GM23338 (cell line): ENCODE data around the gene DDX25. TPM values are rescaled to one million over a fixed set of nuclear protein-coding genes. Genes with fewer than 3 reads are reported as not detected.

ENCODE experiments used
- ATAC-seq: fragments of 200-7000 bp; cut with Tn5 transposase; 3 replicates; pipeline ENCODE4 v1.9.1; 2020
- DNase-seq: peaks from one replicate; pipeline ENCODE4 v3.0.0-alpha.2; 2015; ENCODE audit warnings: low spot score
- H2AFZ ChIP-seq: fragments of 200-600 bp; sonication (generic); 2 replicates; pipeline ENCODE4 v1.8.0; 2016; ENCODE audit warnings: antibody characterized with exemption, mild to moderate bottlenecking, moderate library complexity
- H3F3A ChIP-seq: fragments of 200-600 bp; sonication (generic); replicated peaks from 2 replicates; pipeline ENCODE4 v1.8.0; 2017; ENCODE audit warnings: antibody characterized with exemption, mixed run types, low read depth
- H3K27ac ChIP-seq: fragments of 200-600 bp; sonication (generic); 2 replicates; pipeline ENCODE4 v1.6.1; 2016; ENCODE audit warnings: low read depth
- H3K27me3 ChIP-seq: fragments of 200-600 bp; sonication (generic); 2 replicates; pipeline ENCODE4 v1.8.0; 2016; ENCODE audit warnings: mild to moderate bottlenecking, mixed run types, moderate library complexity; ENCODE audit not compliant: insufficient read depth
- H3K36me3 ChIP-seq: fragments of 200-600 bp; sonication (generic); 2 replicates; pipeline ENCODE4 v1.8.0; 2016; ENCODE audit warnings: mild to moderate bottlenecking; ENCODE audit not compliant: insufficient read depth
- H3K4me1 ChIP-seq: fragments of 200-600 bp; sonication (generic); 2 replicates; pipeline ENCODE4 v1.8.0; 2016; ENCODE audit warnings: mild to moderate bottlenecking, moderate library complexity; ENCODE audit not compliant: insufficient read depth
- H3K4me2 ChIP-seq: fragments of 200-600 bp; sonication (generic); 2 replicates; pipeline ENCODE4 v1.7.1; 2017; ENCODE audit warnings: mixed run types
- H3K4me3 ChIP-seq: fragments of 200-600 bp; sonication (generic); 2 replicates; pipeline ENCODE4 v1.6.1; 2016; ENCODE audit warnings: mixed run types
- H3K79me2 ChIP-seq: fragments of 200-600 bp; sonication (generic); replicated peaks from 2 replicates; pipeline ENCODE4 v1.8.0; 2017; ENCODE audit warnings: mild to moderate bottlenecking; ENCODE audit not compliant: insufficient read depth
- H3K9me2 ChIP-seq: fragments of 200-600 bp; sonication (generic); 2 replicates; pipeline ENCODE4 v1.8.0; 2017; ENCODE audit not compliant: insufficient read depth
- H4K20me1 ChIP-seq: fragments of 200-600 bp; sonication (generic); replicated peaks from 2 replicates; pipeline ENCODE4 v1.8.0; 2017; ENCODE audit warnings: mild to moderate bottlenecking; ENCODE audit not compliant: insufficient read depth
- H3K27ac Mint-ChIP-seq: 2 replicates; pipeline ENCODE4 v1.8.0; 2020; ENCODE audit warnings: inconsistent platforms, mild to moderate bottlenecking, moderate library complexity, mixed read lengths
- H3K27me3 Mint-ChIP-seq: 3 replicates; pipeline ENCODE4 v1.8.0; 2022; ENCODE audit warnings: low read depth, mild to moderate bottlenecking, moderate library complexity, mixed read lengths, inconsistent platforms; ENCODE audit not compliant: insufficient read depth, poor library complexity
- H3K36me3 Mint-ChIP-seq: 3 replicates; pipeline ENCODE4 v1.8.0; 2021; ENCODE audit warnings: low read depth, mild to moderate bottlenecking, inconsistent platforms, moderate library complexity, mixed read lengths
- H3K4me1 Mint-ChIP-seq: 3 replicates; pipeline ENCODE4 v1.8.0; 2020; ENCODE audit warnings: mild to moderate bottlenecking, inconsistent platforms, mixed read lengths
- H3K4me3 Mint-ChIP-seq: 3 replicates; pipeline ENCODE4 v1.8.0; 2021; ENCODE audit warnings: moderate library complexity, mild to moderate bottlenecking, inconsistent platforms, mixed read lengths
- H3K9me3 Mint-ChIP-seq: 3 replicates; pipeline ENCODE4 v1.8.0; 2020; ENCODE audit warnings: moderate library complexity, mild to moderate bottlenecking, inconsistent platforms, mixed read lengths
- CREB1 ChIP-seq: fragments of 250-450 bp; sonication (Bioruptor Pico); IDR thresholded peaks from 2 replicates; pipeline ENCODE4 v1.5.0; 2020; ENCODE audit warnings: low read depth, mild to moderate bottlenecking, moderate library complexity
- EZH2 ChIP-seq: fragments of 200-600 bp; sonication (generic); IDR thresholded peaks from one replicate; pipeline ENCODE4 v1.8.0; 2017; ENCODE audit warnings: antibody characterized with exemption, mild to moderate bottlenecking, low read depth; ENCODE audit not compliant: unreplicated experiment
- EZH2phosphoT487 ChIP-seq: fragments of 200-600 bp; sonication (generic); IDR thresholded peaks from one replicate; pipeline ENCODE4 v1.8.1; 2018; ENCODE audit warnings: antibody characterized with exemption; ENCODE audit not compliant: unreplicated experiment
- JUNB ChIP-seq: IDR thresholded peaks from one replicate; pipeline ENCODE4 v1.6.1; 2016; ENCODE audit warnings: antibody characterized with exemption; ENCODE audit not compliant: unreplicated experiment
- NANOG ChIP-seq: IDR thresholded peaks from 2 replicates; pipeline ENCODE4 v1.6.1; 2016; ENCODE audit warnings: antibody characterized with exemption, borderline replicate concordance
- POLR2AphosphoS5 ChIP-seq: IDR thresholded peaks from 2 replicates; pipeline ENCODE4 v1.6.1; 2016; ENCODE audit warnings: antibody characterized with exemption, low read depth
- STAT1 ChIP-seq: IDR thresholded peaks from one replicate; pipeline ENCODE4 v1.6.1; 2016; ENCODE audit warnings: antibody characterized with exemption; ENCODE audit not compliant: unreplicated experiment
- ZNF114 ChIP-seq: fragments of 250-450 bp; sonication (Bioruptor Pico); IDR thresholded peaks from 2 replicates; pipeline ENCODE4 v1.5.0; 2020; ENCODE audit warnings: mild to moderate bottlenecking, moderate library complexity
- ZNF331 ChIP-seq: fragments of 250-450 bp; sonication (Bioruptor Pico); IDR thresholded peaks from 2 replicates; pipeline ENCODE4 v1.5.0; 2020; ENCODE audit warnings: low read depth, mild to moderate bottlenecking, moderate library complexity
- polyA plus RNA-seq: library from polyadenylated mRNA; unstranded; fragments of >200 nt; fragmentation: Nextera tagmentation; extraction: Ambion mirVana; gene quantifications from 2 replicates; pipeline ENCODE4 v1.2.1, GENCODE V29; 2016
- total RNA-seq: library from RNA; depleted of rRNA; stranded (reverse); fragments of >200 nt; shearing (Covaris generic); gene quantifications from 2 replicates; pipeline ENCODE4 v1.2.3, GENCODE V29; 2014
- TF ChIP-seq, protein P1 (sequence below): fragments of 250-450 bp; sonication (Bioruptor Pico); IDR thresholded peaks from 2 replicates; pipeline ENCODE4 v1.5.0; 2020; ENCODE audit warnings: mild to moderate bottlenecking, moderate library complexity
- TF ChIP-seq, protein P2 (sequence below), 2 experiments: fragments of 200-600 bp in 1 of 2; sonication (generic) in 1 of 2; conservative IDR thresholded peaks; 2 replicates each; pipeline versions ENCODE4 v1.5.1 to v1.6.1; 2016 to 2017; ENCODE audit warnings: antibody characterized with exemption in 2 of 2, low read depth in 2 of 2, mild to moderate bottlenecking in 2 of 2, moderate library complexity in 1 of 2
- TF ChIP-seq, protein P3 (sequence below): IDR thresholded peaks from one replicate; pipeline ENCODE4 v1.6.1; 2018; ENCODE audit warnings: antibody characterized with exemption; ENCODE audit not compliant: unreplicated experiment
- TF ChIP-seq, protein P4 (sequence below): IDR thresholded peaks from 2 replicates; pipeline ENCODE4 v1.6.1; 2016; ENCODE audit warnings: antibody characterized with exemption

DDX25 gene
- total and polyA plus RNA-seq, 2 experiments from 2014 or later = 20.6 to 23.6 TPM

DNA sequence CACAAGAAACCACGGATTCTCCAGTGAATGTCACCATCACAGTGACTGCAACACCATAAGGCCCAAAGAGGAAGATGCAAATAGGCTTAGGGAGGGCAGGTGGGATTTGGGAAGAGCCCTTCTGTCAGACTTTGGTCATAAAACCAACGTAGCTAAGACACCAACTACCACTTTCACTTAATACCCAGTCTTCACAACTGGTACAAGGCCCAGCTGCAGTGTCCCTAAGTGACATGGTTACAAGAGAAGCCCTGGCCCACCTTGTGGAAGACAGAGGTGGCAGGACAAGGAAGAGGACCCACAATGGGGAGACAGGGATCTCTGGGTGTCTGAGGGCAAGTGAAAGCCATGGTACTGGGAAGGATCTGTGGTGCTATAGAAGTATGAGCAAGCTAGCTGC, 51.5 kb downstream of the DDX25 start:
- H3K4me1 Mint-ChIP-seq = peaks cover 16% of the 10 kb centered on the region
- Histone ChIP-seq H3K9me2 (no peaks in the 10 kb centered on the region), H3K79me2 (no peaks in the 10 kb centered on the region), H3K27ac (no peak overlapping the region), H3K4me3 (no peak overlapping the region), H3F3A (no peaks in the 10 kb centered on the region), H3K4me2 (no peak overlapping the region), H3K4me1 (peaks cover 8% of the 10 kb centered on the region; the same call in 1 of the 2 replicates), H3K27me3 (no peaks in the 10 kb centered on the region), H3K36me3 (peaks cover 5% of the 10 kb centered on the region; the same call in 1 of the 2 replicates), H4K20me1 (no peaks in the 10 kb centered on the region), H2AFZ (no peak overlapping the region)
- no peak overlapping the region for H3K4me3 Mint-ChIP-seq
- ATAC-seq = no peak
- H3K36me3 Mint-ChIP-seq = peaks cover 1% of the 10 kb centered on the region; the same call in 2 of the 3 replicates
- H3K27ac Mint-ChIP-seq = no peak overlapping the region
- TF ChIP-seq ZNF114 = no peak
- no peak for TF ChIP-seq JUNB
- no peak for TF ChIP-seq CREB1 (CRISPR knock-in tag)
- TF ChIP-seq, protein P1, sequence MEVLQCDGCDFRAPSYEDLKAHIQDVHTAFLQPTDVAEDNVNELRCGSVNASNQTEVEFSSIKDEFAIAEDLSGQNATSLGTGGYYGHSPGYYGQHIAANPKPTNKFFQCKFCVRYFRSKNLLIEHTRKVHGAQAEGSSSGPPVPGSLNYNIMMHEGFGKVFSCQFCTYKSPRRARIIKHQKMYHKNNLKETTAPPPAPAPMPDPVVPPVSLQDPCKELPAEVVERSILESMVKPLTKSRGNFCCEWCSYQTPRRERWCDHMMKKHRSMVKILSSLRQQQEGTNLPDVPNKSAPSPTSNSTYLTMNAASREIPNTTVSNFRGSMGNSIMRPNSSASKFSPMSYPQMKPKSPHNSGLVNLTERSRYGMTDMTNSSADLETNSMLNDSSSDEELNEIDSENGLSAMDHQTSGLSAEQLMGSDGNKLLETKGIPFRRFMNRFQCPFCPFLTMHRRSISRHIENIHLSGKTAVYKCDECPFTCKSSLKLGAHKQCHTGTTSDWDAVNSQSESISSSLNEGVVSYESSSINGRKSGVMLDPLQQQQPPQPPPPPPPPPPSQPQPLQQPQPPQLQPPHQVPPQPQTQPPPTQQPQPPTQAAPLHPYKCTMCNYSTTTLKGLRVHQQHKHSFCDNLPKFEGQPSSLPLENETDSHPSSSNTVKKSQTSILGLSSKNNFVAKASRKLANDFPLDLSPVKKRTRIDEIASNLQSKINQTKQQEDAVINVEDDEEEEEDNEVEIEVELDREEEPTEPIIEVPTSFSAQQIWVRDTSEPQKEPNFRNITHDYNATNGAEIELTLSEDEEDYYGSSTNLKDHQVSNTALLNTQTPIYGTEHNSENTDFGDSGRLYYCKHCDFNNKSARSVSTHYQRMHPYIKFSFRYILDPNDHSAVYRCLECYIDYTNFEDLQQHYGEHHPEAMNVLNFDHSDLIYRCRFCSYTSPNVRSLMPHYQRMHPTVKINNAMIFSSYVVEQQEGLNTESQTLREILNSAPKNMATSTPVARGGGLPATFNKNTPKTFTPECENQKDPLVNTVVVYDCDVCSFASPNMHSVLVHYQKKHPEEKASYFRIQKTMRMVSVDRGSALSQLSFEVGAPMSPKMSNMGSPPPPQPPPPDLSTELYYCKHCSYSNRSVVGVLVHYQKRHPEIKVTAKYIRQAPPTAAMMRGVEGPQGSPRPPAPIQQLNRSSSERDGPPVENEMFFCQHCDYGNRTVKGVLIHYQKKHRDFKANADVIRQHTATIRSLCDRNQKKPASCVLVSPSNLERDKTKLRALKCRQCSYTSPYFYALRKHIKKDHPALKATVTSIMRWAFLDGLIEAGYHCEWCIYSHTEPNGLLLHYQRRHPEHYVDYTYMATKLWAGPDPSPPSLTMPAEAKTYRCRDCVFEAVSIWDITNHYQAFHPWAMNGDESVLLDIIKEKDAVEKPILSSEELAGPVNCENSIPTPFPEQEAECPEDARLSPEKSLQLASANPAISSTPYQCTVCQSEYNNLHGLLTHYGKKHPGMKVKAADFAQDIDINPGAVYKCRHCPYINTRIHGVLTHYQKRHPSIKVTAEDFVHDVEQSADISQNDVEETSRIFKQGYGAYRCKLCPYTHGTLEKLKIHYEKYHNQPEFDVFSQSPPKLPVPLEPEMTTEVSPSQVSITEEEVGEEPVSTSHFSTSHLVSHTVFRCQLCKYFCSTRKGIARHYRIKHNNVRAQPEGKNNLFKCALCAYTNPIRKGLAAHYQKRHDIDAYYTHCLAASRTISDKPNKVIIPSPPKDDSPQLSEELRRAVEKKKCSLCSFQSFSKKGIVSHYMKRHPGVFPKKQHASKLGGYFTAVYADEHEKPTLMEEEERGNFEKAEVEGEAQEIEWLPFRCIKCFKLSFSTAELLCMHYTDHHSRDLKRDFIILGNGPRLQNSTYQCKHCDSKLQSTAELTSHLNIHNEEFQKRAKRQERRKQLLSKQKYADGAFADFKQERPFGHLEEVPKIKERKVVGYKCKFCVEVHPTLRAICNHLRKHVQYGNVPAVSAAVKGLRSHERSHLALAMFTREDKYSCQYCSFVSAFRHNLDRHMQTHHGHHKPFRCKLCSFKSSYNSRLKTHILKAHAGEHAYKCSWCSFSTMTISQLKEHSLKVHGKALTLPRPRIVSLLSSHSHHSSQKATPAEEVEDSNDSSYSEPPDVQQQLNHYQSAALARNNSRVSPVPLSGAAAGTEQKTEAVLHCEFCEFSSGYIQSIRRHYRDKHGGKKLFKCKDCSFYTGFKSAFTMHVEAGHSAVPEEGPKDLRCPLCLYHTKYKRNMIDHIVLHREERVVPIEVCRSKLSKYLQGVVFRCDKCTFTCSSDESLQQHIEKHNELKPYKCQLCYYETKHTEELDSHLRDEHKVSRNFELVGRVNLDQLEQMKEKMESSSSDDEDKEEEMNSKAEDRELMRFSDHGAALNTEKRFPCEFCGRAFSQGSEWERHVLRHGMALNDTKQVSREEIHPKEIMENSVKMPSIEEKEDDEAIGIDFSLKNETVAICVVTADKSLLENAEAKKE (CRISPR knock-in tag) = no peak
- no peak for TF ChIP-seq EZH2
- TF ChIP-seq, protein P2, sequence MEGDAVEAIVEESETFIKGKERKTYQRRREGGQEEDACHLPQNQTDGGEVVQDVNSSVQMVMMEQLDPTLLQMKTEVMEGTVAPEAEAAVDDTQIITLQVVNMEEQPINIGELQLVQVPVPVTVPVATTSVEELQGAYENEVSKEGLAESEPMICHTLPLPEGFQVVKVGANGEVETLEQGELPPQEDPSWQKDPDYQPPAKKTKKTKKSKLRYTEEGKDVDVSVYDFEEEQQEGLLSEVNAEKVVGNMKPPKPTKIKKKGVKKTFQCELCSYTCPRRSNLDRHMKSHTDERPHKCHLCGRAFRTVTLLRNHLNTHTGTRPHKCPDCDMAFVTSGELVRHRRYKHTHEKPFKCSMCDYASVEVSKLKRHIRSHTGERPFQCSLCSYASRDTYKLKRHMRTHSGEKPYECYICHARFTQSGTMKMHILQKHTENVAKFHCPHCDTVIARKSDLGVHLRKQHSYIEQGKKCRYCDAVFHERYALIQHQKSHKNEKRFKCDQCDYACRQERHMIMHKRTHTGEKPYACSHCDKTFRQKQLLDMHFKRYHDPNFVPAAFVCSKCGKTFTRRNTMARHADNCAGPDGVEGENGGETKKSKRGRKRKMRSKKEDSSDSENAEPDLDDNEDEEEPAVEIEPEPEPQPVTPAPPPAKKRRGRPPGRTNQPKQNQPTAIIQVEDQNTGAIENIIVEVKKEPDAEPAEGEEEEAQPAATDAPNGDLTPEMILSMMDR (conservative IDR thresholded peaks at IDR 0.05; ENCODE audit: low read depth in 2 of 2) = no peak
- TF ChIP-seq, protein P3, sequence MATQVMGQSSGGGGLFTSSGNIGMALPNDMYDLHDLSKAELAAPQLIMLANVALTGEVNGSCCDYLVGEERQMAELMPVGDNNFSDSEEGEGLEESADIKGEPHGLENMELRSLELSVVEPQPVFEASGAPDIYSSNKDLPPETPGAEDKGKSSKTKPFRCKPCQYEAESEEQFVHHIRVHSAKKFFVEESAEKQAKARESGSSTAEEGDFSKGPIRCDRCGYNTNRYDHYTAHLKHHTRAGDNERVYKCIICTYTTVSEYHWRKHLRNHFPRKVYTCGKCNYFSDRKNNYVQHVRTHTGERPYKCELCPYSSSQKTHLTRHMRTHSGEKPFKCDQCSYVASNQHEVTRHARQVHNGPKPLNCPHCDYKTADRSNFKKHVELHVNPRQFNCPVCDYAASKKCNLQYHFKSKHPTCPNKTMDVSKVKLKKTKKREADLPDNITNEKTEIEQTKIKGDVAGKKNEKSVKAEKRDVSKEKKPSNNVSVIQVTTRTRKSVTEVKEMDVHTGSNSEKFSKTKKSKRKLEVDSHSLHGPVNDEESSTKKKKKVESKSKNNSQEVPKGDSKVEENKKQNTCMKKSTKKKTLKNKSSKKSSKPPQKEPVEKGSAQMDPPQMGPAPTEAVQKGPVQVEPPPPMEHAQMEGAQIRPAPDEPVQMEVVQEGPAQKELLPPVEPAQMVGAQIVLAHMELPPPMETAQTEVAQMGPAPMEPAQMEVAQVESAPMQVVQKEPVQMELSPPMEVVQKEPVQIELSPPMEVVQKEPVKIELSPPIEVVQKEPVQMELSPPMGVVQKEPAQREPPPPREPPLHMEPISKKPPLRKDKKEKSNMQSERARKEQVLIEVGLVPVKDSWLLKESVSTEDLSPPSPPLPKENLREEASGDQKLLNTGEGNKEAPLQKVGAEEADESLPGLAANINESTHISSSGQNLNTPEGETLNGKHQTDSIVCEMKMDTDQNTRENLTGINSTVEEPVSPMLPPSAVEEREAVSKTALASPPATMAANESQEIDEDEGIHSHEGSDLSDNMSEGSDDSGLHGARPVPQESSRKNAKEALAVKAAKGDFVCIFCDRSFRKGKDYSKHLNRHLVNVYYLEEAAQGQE = no peak
- TF ChIP-seq POLR2AphosphoS5 = no peak
- TF ChIP-seq, protein P4, sequence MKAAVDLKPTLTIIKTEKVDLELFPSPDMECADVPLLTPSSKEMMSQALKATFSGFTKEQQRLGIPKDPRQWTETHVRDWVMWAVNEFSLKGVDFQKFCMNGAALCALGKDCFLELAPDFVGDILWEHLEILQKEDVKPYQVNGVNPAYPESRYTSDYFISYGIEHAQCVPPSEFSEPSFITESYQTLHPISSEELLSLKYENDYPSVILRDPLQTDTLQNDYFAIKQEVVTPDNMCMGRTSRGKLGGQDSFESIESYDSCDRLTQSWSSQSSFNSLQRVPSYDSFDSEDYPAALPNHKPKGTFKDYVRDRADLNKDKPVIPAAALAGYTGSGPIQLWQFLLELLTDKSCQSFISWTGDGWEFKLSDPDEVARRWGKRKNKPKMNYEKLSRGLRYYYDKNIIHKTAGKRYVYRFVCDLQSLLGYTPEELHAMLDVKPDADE = no peak
- no peak for TF ChIP-seq EZH2phosphoT487
- TF ChIP-seq NANOG = no peak
- TF ChIP-seq STAT1 = no peak
- TF ChIP-seq ZNF331 (CRISPR knock-in tag) = no peak
- no peaks in the 10 kb centered on the region; the same call in 2 of the 3 replicates for H3K9me3 Mint-ChIP-seq
- DNase-seq = no peak
- peaks cover 2% of the 10 kb centered on the region for H3K27me3 Mint-ChIP-seq
